A549 (cell line): Measurements from ENCODE around the gene TAS2R10.

ENCODE experiments used
- HOXB5 ChIP-seq: fragments of 250-450 bp; sonication (Bioruptor Pico); IDR thresholded peaks from 2 replicates; pipeline ENCODE4 v1.5.0; 2020; ENCODE audit warnings: mild to moderate bottlenecking, moderate library complexity
- MAFK ChIP-seq: fragments of 450-650 bp; IDR thresholded peaks from 2 replicates; pipeline ENCODE4 v1.6.1; 2014; ENCODE audit not compliant: partially characterized antibody
- TF ChIP-seq, protein P1 (sequence below): fragments of >200 bp; sonication (Bioruptor Twin); formaldehyde crosslinking; IDR thresholded peaks from 3 replicates; pipeline ENCODE4 v1.5.1; 2016
- TF ChIP-seq, protein P2 (sequence below): fragments of 200-600 bp; sonication (generic); IDR thresholded peaks from 2 replicates; pipeline ENCODE4 v1.6.1; 2016; ENCODE audit warnings: antibody characterized with exemption, mild to moderate bottlenecking, moderate library complexity

- TF ChIP-seq, protein P1, sequence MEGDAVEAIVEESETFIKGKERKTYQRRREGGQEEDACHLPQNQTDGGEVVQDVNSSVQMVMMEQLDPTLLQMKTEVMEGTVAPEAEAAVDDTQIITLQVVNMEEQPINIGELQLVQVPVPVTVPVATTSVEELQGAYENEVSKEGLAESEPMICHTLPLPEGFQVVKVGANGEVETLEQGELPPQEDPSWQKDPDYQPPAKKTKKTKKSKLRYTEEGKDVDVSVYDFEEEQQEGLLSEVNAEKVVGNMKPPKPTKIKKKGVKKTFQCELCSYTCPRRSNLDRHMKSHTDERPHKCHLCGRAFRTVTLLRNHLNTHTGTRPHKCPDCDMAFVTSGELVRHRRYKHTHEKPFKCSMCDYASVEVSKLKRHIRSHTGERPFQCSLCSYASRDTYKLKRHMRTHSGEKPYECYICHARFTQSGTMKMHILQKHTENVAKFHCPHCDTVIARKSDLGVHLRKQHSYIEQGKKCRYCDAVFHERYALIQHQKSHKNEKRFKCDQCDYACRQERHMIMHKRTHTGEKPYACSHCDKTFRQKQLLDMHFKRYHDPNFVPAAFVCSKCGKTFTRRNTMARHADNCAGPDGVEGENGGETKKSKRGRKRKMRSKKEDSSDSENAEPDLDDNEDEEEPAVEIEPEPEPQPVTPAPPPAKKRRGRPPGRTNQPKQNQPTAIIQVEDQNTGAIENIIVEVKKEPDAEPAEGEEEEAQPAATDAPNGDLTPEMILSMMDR, result no peak
- TF ChIP-seq MAFK (no peak), HOXB5 (CRISPR knock-in tag) (no peak)
- TF ChIP-seq, protein P2, sequence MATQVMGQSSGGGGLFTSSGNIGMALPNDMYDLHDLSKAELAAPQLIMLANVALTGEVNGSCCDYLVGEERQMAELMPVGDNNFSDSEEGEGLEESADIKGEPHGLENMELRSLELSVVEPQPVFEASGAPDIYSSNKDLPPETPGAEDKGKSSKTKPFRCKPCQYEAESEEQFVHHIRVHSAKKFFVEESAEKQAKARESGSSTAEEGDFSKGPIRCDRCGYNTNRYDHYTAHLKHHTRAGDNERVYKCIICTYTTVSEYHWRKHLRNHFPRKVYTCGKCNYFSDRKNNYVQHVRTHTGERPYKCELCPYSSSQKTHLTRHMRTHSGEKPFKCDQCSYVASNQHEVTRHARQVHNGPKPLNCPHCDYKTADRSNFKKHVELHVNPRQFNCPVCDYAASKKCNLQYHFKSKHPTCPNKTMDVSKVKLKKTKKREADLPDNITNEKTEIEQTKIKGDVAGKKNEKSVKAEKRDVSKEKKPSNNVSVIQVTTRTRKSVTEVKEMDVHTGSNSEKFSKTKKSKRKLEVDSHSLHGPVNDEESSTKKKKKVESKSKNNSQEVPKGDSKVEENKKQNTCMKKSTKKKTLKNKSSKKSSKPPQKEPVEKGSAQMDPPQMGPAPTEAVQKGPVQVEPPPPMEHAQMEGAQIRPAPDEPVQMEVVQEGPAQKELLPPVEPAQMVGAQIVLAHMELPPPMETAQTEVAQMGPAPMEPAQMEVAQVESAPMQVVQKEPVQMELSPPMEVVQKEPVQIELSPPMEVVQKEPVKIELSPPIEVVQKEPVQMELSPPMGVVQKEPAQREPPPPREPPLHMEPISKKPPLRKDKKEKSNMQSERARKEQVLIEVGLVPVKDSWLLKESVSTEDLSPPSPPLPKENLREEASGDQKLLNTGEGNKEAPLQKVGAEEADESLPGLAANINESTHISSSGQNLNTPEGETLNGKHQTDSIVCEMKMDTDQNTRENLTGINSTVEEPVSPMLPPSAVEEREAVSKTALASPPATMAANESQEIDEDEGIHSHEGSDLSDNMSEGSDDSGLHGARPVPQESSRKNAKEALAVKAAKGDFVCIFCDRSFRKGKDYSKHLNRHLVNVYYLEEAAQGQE, result no peak
Measured at GRCh38 chr12:10783252-10783651, 42.9 kb downstream of the TAS2R10 start.
